B cell (primary cell): ENCODE measurements around the gene GNG7. TPM values are rescaled to one million over a fixed set of nuclear protein-coding genes. Genes with fewer than 3 reads are reported as not detected.
"Not testable (repeated sequence)": the region's sequence is repeated elsewhere in the genome, so short reads cannot be mapped to it uniquely, and the experiment has no call there.

Source experiments
- ATAC-seq: fragments of 200-7000 bp; cut with Tn5 transposase; one replicate; pipeline ENCODE4 v1.10.0; 2021; ENCODE audit warnings: low read depth, mild to moderate bottlenecking, moderate number of reproducible peaks, moderate library complexity
- CTCF ChIA-PET: fragments of 350-600 bp; sonication (Branson Sonifier 250); formaldehyde crosslinking; loops from one replicate; lab custom pipeline; 2021; ENCODE audit warnings: antibody characterized with exemption, inconsistent platforms; lab: Charles Lee
- POLR2A ChIA-PET: fragments of 350-600 bp; sonication (Branson Sonifier 250); formaldehyde crosslinking; loops from one replicate; lab custom pipeline; 2021; ENCODE audit warnings: antibody characterized with exemption; lab: Charles Lee
- DNase-seq: peaks from one replicate; pipeline ENCODE4 v3.0.0; 2013
- H2AFZ ChIP-seq: 2 replicates; pipeline ENCODE4 v1.6.1; 2012; ENCODE audit warnings: mild to moderate bottlenecking, low read depth, low read length; ENCODE audit not compliant: insufficient read depth, poor library complexity, severe bottlenecking
- H3K27ac ChIP-seq, 2 donors: 1 replicate in 1 of 2; 2 replicates in 1 of 2; pipeline ENCODE4 v1.5.1; 2012 to 2013; ENCODE audit warnings: low read length in 2 of 2, mild to moderate bottlenecking in 2 of 2, moderate library complexity in 1 of 2
- H3K27me3 ChIP-seq, 4 experiments: fragments of 200-600 bp in 1 of 4; sonication (generic) in 1 of 4; replicated peaks in 1 of 4; 1 replicate in 2 of 4; 2 replicates in 2 of 4; pipeline versions ENCODE4 v1.6.1 to v1.7.0; 2013 to 2016; ENCODE audit warnings: low read length in 3 of 4, mild to moderate bottlenecking in 2 of 4, mixed read lengths in 1 of 4, moderate library complexity in 1 of 4; ENCODE audit not compliant: insufficient read depth in 4 of 4, control insufficient read depth in 3 of 4; ENCODE audit errors: control extremely low read depth in 1 of 4
- H3K36me3 ChIP-seq, 2 experiments: replicated peaks in 1 of 2; 1 replicate in 1 of 2; 2 replicates in 1 of 2; pipeline versions ENCODE4 v1.6.1 to v1.7.1; 2013; ENCODE audit warnings: low read length in 1 of 2; ENCODE audit not compliant: insufficient read depth in 2 of 2, control insufficient read depth in 1 of 2; ENCODE audit errors: control extremely low read depth in 1 of 2, extremely low read depth in 1 of 2
- H3K4me1 ChIP-seq, 2 donors: fragments of 200-600 bp in 1 of 2; sonication (generic) in 1 of 2; 1 replicate in 1 of 2; 2 replicates in 1 of 2; pipeline versions ENCODE4 v1.5.1 to v1.6.1; 2013 to 2017; ENCODE audit warnings: low read length in 2 of 2; ENCODE audit not compliant: control insufficient read depth in 2 of 2, insufficient read depth in 2 of 2
- H3K4me2 ChIP-seq: replicated peaks from 2 replicates; pipeline ENCODE3; 2012; ENCODE audit warnings: mild to moderate bottlenecking, low read depth, low read length; ENCODE audit not compliant: poor library complexity, severe bottlenecking
- H3K4me3 ChIP-seq, 5 experiments: fragments of 200-600 bp in 1 of 5; sonication (generic) in 1 of 5; 1 replicate in 3 of 5; 2 replicates in 2 of 5; pipeline versions ENCODE4 v1.5.1 to v1.7.0; 2011 to 2016; ENCODE audit warnings: low read length in 4 of 5, mild to moderate bottlenecking in 4 of 5, low read depth in 2 of 5, control low read depth in 1 of 5, moderate library complexity in 1 of 5; ENCODE audit not compliant: insufficient read depth in 1 of 5; ENCODE audit errors: control extremely low read depth in 1 of 5, extremely low read depth in 1 of 5
- H3K79me2 ChIP-seq: fragments of 200-600 bp; sonication (generic); one replicate; pipeline ENCODE4 v1.6.0; 2016; ENCODE audit warnings: low read length; ENCODE audit not compliant: control insufficient read depth, insufficient read depth
- H3K9ac ChIP-seq: fragments of 200-600 bp; sonication (generic); 2 replicates; pipeline ENCODE4 v1.6.1; 2017; ENCODE audit warnings: mild to moderate bottlenecking, low read length, moderate library complexity
- H3K9me3 ChIP-seq, 3 donors: one replicate each; pipeline versions ENCODE4 v1.6.1 to v1.7.1; 2013; ENCODE audit warnings: low read length in 2 of 3; ENCODE audit not compliant: control insufficient read depth in 2 of 3, insufficient read depth in 1 of 3; ENCODE audit errors: control extremely low read depth in 1 of 3
- H4K20me1 ChIP-seq: 2 replicates; pipeline ENCODE4 v1.6.0; 2012; ENCODE audit warnings: mild to moderate bottlenecking, low read length; ENCODE audit not compliant: insufficient read depth, control insufficient read depth, poor library complexity, severe bottlenecking
- H3K27ac Mint-ChIP-seq: one replicate; pipeline ENCODE4 v1.8.0; 2021; ENCODE audit warnings: mixed read lengths
- H3K27me3 Mint-ChIP-seq: one replicate; pipeline ENCODE4 v1.8.0; 2021; ENCODE audit warnings: mixed read lengths
- H3K4me1 Mint-ChIP-seq: one replicate; pipeline ENCODE4 v1.8.0; 2021; ENCODE audit warnings: mixed read lengths
- H3K4me3 Mint-ChIP-seq: one replicate; pipeline ENCODE4 v1.8.0; 2021; ENCODE audit warnings: mixed read lengths
- H3K9me3 Mint-ChIP-seq: one replicate; pipeline ENCODE4 v1.8.0; 2022; ENCODE audit warnings: mixed read lengths; ENCODE audit not compliant: insufficient read depth
- CTCF ChIP-seq: fragments of 200-600 bp; IDR thresholded peaks from one replicate; pipeline ENCODE4 v1.8.0; 2022; ENCODE audit warnings: antibody characterized with exemption, mild to moderate bottlenecking
- EZH2 ChIP-seq: IDR thresholded peaks from 2 replicates; pipeline ENCODE4 v1.6.1; 2012; ENCODE audit warnings: borderline replicate concordance, low read depth, mild to moderate bottlenecking, moderate library complexity, low read length; ENCODE audit not compliant: insufficient read depth, poor library complexity, severe bottlenecking
- WGBS: methylation state at CpG from one replicate; pipeline ENCODE4 v1.1.5; 2013; ENCODE audit warnings: missing lambda C conversion rate; ENCODE audit not compliant: insufficient coverage; 5-methylcytosine and 5-hydroxymethylcytosine counted together
- intact Hi-C: fragments of 100-400 bp; cut with micrococcal nuclease; formaldehyde crosslinking; loops from one replicate; pipeline ENCODE4 v1.10.0; 2022
- polyA plus RNA-seq: library from polyadenylated mRNA; depleted of rRNA; stranded (reverse); fragments of >200 nt; gene quantifications from 2 replicates; pipeline ENCODE4 v1.2.3, GENCODE V29; 2012
- total RNA-seq, 2 donors: library from RNA; stranded (reverse); fragments of 120-200 nt in 1 of 2; gene quantifications; 1 replicate in 1 of 2; 2 replicates in 1 of 2; pipeline versions ENCODE4 v1.2.3 to v1.2.4, GENCODE V29; 2013 to 2022

GNG7 gene
- total and polyA plus RNA-seq, 2 donors (not counting 1 experiment from before 2014, with no cell fraction given): 76.3 to 153 TPM

GRCh38 chr19:2474232-2475017 lies 228.1 kb downstream of the GNG7 start:
- Mint-ChIP-seq H3K9me3 (no peaks in the 10 kb centered on the region), H3K27ac (peak overlapping the region; percentile 87), H3K27me3 (no peaks in the 10 kb centered on the region), H3K4me3 (peak overlapping the region; percentile 88), H3K4me1 (peaks cover 31% of the 10 kb centered on the region)
- ATAC-seq: peak; percentile 36
- H3K4me3 ChIP-seq: peak overlapping the region; percentile 57 to 100 (median 100)
- peak; percentile 93 for DNase-seq
- peaks cover 37% of the 10 kb centered on the region for H4K20me1 ChIP-seq
- peaks cover 30% of the 10 kb centered on the region for H3K79me2 ChIP-seq
- peak overlapping the region; percentile 72 for H3K27ac ChIP-seq
- 6% methylated on average over 51 of the region's 60 CpGs for WGBS
- H3K36me3 ChIP-seq: no peaks in the 10 kb centered on the region
- TF ChIP-seq EZH2 (no peak), CTCF (peak; percentile 98)
- CTCF ChIA-PET: interaction anchor here (0.7 to 5.4 kb wide), 18 partner anchors 11 to 318 kb away, joined by 3 to 134 read pairs (median 6); partner anchors contain the start of gene LMNB2
- peak overlapping the region; percentile 100 for H3K4me2 ChIP-seq
- no peak overlapping the region for H2AFZ ChIP-seq
- H3K4me1 ChIP-seq: peaks cover 25 to 43% of the 10 kb centered on the region in 2 donors
- peak overlapping the region; percentile 85 for H3K9ac ChIP-seq
- H3K27me3 ChIP-seq: no peaks in the 10 kb centered on the region
- H3K9me3 ChIP-seq: no peaks in the 10 kb centered on the region
- intact Hi-C loops: loop anchor here (1.0 to 10.0 kb wide), 7 partner anchors 79 to 320 kb away; partner anchors contain the start of genes AP3D1, PLEKHJ1, SF3A2 and SLC39A3
- POLR2A ChIA-PET: interaction anchor here (0.8 to 4.7 kb wide), 6 partner anchors 79 to 1252 kb away, joined by 4 to 48 read pairs (median 19); no protein-coding TSS in a partner anchor

GRCh38 chr19:2469915-2470200 lies 232.6 kb downstream of the GNG7 start:
- H3K27ac ChIP-seq, H3K4me2 ChIP-seq, H3K4me3 ChIP-seq, H3K9me3 Mint-ChIP-seq, H3K27ac Mint-ChIP-seq, H3K9ac ChIP-seq, H3K4me3 Mint-ChIP-seq, POLR2A ChIA-PET, H3K27me3 ChIP-seq, ATAC-seq, DNase-seq, H3K36me3 ChIP-seq, H3K27me3 Mint-ChIP-seq, H3K79me2 ChIP-seq, H3K4me1 Mint-ChIP-seq, H4K20me1 ChIP-seq, H2AFZ ChIP-seq, H3K9me3 ChIP-seq: not testable (repeated sequence)
- CTCF ChIA-PET: interaction anchor here (5.4 kb wide), 2 partner anchors 141 to 166 kb away, joined by 53 to 72 read pairs; no protein-coding TSS in a partner anchor
- 87% methylated on average over 6 of the region's 8 CpGs for WGBS
- peaks cover 1 to 10% of the 10 kb centered on the region in 2 donors for H3K4me1 ChIP-seq
- intact Hi-C loops: loop anchor here (10.0 kb wide), 3 partner anchors 195 to 315 kb away; partner anchors contain the start of genes AP3D1 and SLC39A3
